Raji (cell line): ENCODE data around the gene OR6C2.

Experiments
- POLR2A ChIP-seq: IDR thresholded peaks from 2 replicates; pipeline ENCODE4 v1.6.1; 2011; ENCODE audit warnings: low read depth, low read length, control low read depth; ENCODE audit not compliant: insufficient read depth

The OR6C2 gene

DNA sequence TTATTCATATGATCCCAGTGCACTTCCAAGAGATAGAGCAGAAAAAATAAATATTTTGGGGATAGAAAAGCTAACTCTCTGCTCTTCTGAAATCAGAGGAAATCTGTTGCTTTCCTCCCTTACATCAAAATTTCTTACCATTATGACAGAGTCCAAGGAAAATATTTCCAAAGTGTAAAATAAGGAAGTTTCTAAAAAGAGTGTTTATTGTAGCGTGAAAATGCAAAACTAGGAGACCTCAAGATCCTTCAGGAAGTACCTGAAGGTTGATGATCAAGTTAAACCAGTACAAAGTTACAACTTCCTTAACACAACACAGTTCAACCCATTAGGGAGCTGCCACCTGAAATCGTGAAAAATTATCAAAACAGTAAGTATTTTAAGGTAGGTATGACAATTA is at the start of gene OR6C2:
OR6C2 (plus strand) TSS at position 301 of the 400 bp plus-strand sequence. CDS start 8,138 bp downstream, outside the sequence.
- TF ChIP-seq POLR2A: no peak

DNA sequence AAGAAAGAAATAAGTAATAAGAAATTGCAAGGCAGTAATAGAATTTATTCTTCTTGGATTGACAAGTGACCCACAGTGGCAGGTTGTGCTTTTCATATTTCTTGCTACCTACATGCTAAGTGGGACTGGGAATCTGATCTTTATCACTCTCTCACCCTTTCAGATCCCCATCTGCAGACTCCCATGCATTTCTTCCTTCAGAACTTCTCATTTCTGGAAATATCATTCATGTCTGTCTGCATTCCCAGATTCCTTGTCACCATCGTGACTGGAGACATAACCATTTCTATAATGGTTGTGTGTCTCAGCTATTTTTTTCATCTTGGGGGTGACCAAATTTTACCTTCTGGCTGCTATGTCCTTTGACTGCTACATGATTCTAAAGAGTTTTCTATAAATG is 47.5 kb upstream of the OR6C2 start:
- TF ChIP-seq POLR2A: no peak

DNA sequence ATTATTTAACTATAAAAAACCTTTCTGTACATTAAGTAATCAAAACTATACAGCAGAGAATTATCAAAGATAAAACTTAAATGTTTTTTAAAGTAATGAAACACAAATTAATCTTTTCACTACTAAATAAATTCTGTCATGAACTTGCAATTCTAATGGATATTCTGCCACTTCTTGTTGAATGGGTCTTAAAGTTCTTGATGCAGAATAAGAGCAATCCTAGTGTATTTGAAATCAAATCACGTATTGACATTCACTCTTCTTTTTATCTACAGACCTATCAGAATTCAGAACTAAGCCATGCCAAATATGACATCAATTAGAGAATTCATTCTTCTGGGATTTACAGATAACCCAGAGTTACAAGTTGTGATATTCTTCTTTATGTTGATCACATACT is 43.6 kb upstream of the OR6C2 start, which contains the start of gene OR6C65:
OR6C65 (plus strand) TSS at position 301 of the 400 bp plus-strand sequence; CDS start at position 301, 0 bp downstream.
- TF ChIP-seq POLR2A: no peak

DNA sequence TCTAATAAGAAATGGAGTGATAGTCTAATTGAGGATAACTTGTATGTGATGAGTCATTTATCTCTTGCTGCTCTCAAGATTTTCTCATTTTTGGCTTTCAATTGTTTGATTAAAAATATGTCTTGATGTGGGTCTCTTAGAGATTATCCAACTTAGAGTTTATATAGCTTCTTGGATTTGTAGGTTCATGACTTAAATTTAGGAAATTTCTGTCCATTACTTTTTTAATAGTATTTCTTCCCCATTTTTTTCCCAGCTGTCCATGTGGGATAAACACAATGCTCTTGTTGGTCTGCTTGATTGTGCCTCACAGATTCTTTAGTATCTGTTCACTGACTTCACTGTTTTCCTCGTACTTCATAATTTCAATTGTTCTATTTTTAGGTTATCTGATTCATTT is 36.0 kb upstream of the OR6C2 start:
- no peak for TF ChIP-seq POLR2A

DNA sequence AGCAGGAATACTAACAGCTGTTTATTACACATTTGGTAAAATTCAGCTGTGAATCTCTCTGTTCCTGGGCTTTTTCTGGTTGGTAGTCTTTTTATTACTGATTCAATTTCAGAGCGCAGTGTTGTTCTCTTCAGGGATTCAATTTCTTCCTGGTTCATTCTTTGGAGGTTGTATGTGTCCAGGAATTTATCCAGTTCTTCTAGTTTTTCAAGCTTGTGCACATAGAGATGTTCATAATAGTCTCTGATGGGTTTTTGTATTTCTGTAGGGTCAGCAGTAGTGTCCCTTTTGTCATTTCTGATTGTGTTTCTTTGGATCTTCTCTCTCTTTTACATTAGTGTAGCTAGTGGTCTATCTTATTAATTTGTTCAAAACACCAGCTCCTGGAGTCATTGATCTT is 26.9 kb upstream of the OR6C2 start:
- TF ChIP-seq POLR2A: no peak

DNA sequence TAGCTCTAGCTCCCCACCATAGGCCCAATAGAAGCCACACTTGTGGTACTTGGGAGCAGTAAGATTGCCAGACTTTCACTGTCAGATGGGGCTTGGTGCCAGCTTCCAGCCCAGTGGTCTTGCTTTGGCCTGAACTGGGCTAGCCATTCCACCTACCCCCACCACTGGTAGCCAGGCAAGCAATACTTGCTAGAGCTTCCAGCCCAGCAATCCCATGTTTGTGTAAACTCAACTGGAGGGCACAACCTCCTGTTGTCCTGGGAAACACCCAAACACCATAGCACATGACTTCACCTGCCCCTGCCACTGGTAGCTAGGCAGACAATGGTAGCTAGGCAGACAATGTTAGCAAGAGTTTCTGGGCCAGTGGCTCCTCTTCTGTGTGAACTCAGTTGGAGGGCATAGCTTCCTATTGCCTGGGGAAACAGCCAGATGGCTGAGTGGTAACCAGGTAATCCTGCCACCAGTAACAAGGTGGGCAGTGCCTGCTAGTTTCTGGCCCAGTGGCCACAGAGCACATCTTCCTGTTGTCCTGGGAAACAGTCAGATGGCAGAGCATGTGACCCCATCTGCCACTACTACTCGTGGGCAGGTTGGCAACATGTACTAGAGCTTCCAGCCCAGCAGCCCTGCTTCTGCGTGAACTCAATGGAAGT is 23.4 kb upstream of the OR6C2 start:
- TF ChIP-seq POLR2A: no peak

DNA sequence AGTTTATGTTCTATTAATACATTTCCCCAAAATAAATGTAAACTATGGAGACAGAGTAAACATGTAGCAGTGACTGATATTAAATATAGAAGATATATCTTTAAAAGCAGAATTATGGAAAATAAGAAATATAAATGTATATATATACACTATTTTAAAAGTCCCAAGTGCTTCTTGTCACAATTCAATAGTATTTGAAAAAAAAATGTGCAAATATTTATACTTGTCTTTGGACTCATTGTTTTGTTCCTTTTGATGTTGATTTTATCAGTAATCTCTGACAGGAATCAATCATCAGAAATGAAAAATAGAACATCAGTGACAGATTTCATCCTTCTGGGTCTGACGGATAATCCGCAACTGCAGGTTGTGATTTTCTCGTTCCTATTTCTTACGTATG is 17.9 kb upstream of the OR6C2 start, which contains the start of gene OR6C76:
OR6C76 (plus strand) TSS at position 301 of the 400 bp plus-strand sequence; CDS start at position 301, 0 bp downstream.
- TF ChIP-seq POLR2A: no peak

DNA sequence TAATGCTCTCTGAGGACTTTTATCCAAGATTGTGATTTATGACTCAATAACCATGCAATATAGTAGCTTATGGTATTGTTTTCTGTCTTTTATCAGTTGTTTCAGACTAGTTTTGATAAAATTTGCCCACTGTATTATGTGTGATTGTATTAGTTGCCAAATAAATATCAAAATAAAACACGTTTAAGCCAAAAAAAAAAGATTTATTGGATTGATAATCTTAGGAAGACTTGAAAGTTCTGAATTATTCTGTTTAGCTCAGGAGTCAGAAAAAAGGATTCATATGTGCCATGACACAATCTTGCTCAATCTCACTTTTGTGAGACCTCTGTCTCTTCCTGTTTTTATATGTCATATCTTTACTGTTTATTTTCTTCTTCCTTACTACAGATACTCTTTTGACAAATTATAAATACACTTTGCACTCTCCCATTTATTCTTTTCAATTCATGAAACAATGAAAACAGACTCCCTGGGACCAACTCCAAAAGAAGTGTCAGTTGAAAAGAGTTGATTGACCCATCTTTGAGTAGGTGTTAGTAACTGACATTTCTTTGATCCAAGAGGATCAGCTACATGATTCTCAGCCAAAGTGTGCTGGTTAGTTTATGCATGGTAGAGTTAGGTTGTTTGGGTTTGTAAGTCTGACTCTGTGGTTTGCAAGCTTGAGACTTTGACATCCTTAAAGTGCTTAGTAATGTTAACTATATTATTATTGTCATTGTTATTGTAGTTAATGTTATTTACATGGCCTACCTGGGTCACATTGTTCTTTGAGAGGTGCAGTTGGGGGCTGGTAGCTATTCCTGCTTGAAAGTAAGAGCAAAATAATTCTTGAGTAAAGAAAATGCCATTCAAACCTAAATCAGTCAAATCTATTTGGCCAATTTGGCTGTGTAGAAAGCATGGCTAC is 15.3 kb upstream of the OR6C2 start:
- no peak for TF ChIP-seq POLR2A

- TF ChIP-seq POLR2A: no peak
Observed at GRCh38 chr12:55445357-55445756, 1.5 kb downstream of the OR6C2 start.

GRCh38 chr12:55446326-55446725 is 2.5 kb downstream of the OR6C2 start:
- TF ChIP-seq POLR2A: no peak

- no peak for TF ChIP-seq POLR2A
Observed at GRCh38 chr12:55448825-55449224, 4.9 kb downstream of the OR6C2 start.

- no peak for TF ChIP-seq POLR2A
Observed at GRCh38 chr12:55467836-55468235, 24.0 kb downstream of the OR6C2 start.

DNA sequence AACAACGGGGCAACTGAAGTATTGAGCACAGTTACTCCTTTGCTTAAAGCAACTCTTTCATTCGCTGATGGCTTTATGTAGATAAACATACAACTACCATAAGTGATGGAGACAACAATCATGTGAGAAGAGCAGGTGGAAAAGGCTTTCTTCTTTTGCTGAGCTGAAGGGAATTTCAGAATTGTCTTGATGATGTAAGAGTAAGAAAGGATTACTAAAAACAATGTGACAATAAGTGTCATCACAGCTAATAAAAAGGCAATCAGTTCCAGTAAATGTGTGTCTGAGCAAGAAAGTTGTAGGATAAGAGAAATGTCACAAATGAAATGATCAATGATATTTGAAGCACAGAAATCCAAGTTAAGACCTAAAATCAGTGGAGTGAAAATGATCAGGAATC is 25.4 kb downstream of the OR6C2 start:
- TF ChIP-seq POLR2A: no peak

DNA sequence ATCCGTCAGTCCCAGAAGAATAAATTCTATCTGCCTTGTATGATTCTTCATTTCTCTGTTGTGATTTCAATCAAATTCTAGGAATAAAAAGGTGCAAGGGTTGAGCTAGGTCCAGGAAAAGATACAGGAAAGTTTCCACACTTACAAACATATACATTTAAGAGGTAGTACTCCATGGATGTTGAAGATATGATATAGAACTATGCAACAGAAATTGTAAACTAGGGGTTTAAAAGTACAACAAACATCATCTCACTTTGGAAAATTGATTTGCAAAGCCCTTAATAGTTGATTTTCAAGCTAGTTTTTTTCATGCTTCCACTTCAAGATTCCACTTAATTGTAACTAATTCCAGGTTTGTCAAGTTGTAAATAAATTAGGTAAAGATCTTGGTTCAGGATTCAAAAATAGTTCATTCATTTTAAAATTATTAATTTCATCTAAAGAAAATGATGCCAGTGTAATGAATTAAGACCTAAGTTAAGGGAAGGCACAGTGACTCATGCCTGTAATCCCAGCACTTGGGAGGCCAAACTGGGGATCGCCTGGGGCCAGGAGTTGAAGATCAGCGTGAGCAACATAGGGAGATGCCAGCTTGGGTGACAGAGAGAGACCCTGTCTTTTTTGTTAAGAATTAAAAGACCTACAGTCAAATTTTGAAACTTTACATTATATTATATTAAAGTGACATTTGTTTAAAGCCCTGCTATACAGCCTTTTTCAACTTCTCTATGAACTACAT is 26.4 kb downstream of the OR6C2 start, which contains the start of gene OR6C70:
OR6C70 (minus strand) TSS at position 51 of the 742 bp plus-strand sequence; CDS start at position 51, 0 bp downstream.
- no peak for TF ChIP-seq POLR2A

GRCh38 chr12:55472264-55472663 is 28.4 kb downstream of the OR6C2 start:
- TF ChIP-seq POLR2A: no peak

DNA sequence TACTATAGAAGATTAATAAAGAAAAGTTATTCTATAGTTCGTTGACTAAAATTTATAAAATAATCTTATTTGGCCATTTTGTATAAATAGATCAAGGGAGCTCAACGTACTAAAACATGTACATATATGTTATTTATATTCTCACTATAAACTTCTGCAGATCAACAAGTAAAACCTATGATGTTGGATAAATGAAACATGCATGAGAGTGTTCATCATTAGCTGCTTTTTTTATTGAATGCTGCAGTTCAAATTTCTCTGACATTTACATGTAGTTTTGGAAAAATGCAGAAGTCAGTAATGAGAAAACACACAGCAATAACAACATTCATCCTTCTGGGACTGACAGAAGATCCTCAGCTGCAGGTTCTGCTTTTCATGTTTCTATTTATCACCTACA is 48.2 kb downstream of the OR6C2 start, which contains the start of gene OR6C68:
OR6C68 (plus strand) TSS at position 301 of the 400 bp plus-strand sequence; CDS start at position 301, 0 bp downstream.
- TF ChIP-seq POLR2A: no peak

- no peak for TF ChIP-seq POLR2A
Observed at GRCh38 chr12:55495490-55495889, 51.6 kb downstream of the OR6C2 start.
